Measurements from ENCODE around the gene TECR.
A peak's percentile ranks its signal among the peaks of the same experiment; 100 is the strongest.
"Not testable (repeated sequence)": the region's sequence is repeated elsewhere in the genome, so short reads cannot be mapped to it uniquely, and the experiment has no call there.

TECR gene

GRCh38 chr19:14529254-14530004 is at the start of gene TECR:
TSS of gene TECR (plus strand) at chr19:14529594. CDS start at chr19:14529697, 103 bp downstream.
- DNase-seq (ENCODE audit: low read depth): peak; percentile 99

- no peak for DNase-seq (ENCODE audit: low read depth)
Observed at GRCh38 chr19:14479975-14480699, 49.3 kb upstream of the TECR start.

- no peak for DNase-seq (ENCODE audit: low read depth)
Observed at GRCh38 chr19:14480700-14481079, 48.7 kb upstream of the TECR start.

GRCh38 chr19:14482172-14482941 is 47.0 kb upstream of the TECR start:
- DNase-seq (ENCODE audit: low read depth): no peak

- DNase-seq (ENCODE audit: low read depth): no peak
Observed at GRCh38 chr19:14487370-14488125, 41.8 kb upstream of the TECR start.

GRCh38 chr19:14492756-14493337 is 36.5 kb upstream of the TECR start:
- DNase-seq (ENCODE audit: low read depth): no peak

GRCh38 chr19:14494411-14494810 is 35.0 kb upstream of the TECR start:
- DNase-seq (ENCODE audit: low read depth): no peak

- no peak for DNase-seq (ENCODE audit: low read depth)
Observed at GRCh38 chr19:14494910-14495671, 34.3 kb upstream of the TECR start.

- no peak for DNase-seq (ENCODE audit: low read depth)
Observed at GRCh38 chr19:14495672-14496028, 33.7 kb upstream of the TECR start.

GRCh38 chr19:14496029-14496833 is 33.2 kb upstream of the TECR start, which contains the start of gene GIPC1:
TSS of gene GIPC1 (minus strand) at chr19:14496127. CDS start at chr19:14482976, 13,151 bp downstream.
- DNase-seq (ENCODE audit: low read depth): peak; percentile 89

- DNase-seq (ENCODE audit: low read depth): no peak
Observed at GRCh38 chr19:14496834-14497227, 32.6 kb upstream of the TECR start.

GRCh38 chr19:14497228-14497921 is 32.0 kb upstream of the TECR start:
- DNase-seq (ENCODE audit: low read depth): no peak

- no peak for DNase-seq (ENCODE audit: low read depth)
Observed at GRCh38 chr19:14502334-14503092, 26.9 kb upstream of the TECR start.

- no peak for DNase-seq (ENCODE audit: low read depth)
Observed at GRCh38 chr19:14503285-14503684, 26.1 kb upstream of the TECR start.

GRCh38 chr19:14504575-14504974 is 24.8 kb upstream of the TECR start:
- DNase-seq (ENCODE audit: low read depth): not testable (repeated sequence)

GRCh38 chr19:14505488-14506239 is 23.7 kb upstream of the TECR start:
- DNase-seq (ENCODE audit: low read depth): peak; percentile 50

- peak; percentile 54 for DNase-seq (ENCODE audit: low read depth)
Observed at GRCh38 chr19:14507704-14508542, 21.5 kb upstream of the TECR start.

Data from GM04503 (cell line).